ENCODE measurements around the gene DNAJA2.
"Not testable (repeated sequence)": the region's sequence is repeated elsewhere in the genome, so short reads cannot be mapped to it uniquely, and the experiment has no call there.

The DNAJA2 gene

GRCh38 chr16:47013910-47014309, 40.4 kb upstream of the DNAJA2 start:
- TF ChIP-seq CTCF (IDR thresholded peaks at IDR 0.05): no peak
- Histone ChIP-seq H3K4me1 (no peaks in the 10 kb centered on the region), H3K4me3 (no peak overlapping the region), H3K36me3 (no peaks in the 10 kb centered on the region), H3K27me3 (peaks cover 0 to 3% of the 10 kb centered on the region in 2 donors), H3K9me3 (no peaks in the 10 kb centered on the region), H3K27ac (no peak overlapping the region)
- intact Hi-C loops (cut with DNase I; ENCODE audit: low total_unique reads): no loop called here
- no peak for DNase-seq

GRCh38 chr16:47013172-47013571, 39.7 kb upstream of the DNAJA2 start:
- DNase-seq: no peak
- no peaks in the 10 kb centered on the region for H3K36me3 ChIP-seq
- no peak overlapping the region for H3K4me3 ChIP-seq
- H3K9me3 ChIP-seq: no peaks in the 10 kb centered on the region
- intact Hi-C loops (cut with DNase I; ENCODE audit: low total_unique reads): no loop called here
- H3K4me1 ChIP-seq: no peaks in the 10 kb centered on the region
- no peak overlapping the region for H3K27ac ChIP-seq
- H3K27me3 ChIP-seq: peaks cover 0 to 3% of the 10 kb centered on the region in 2 donors
- no peak for TF ChIP-seq CTCF (IDR thresholded peaks at IDR 0.05)

- H3K27ac ChIP-seq; DNase-seq; H3K27me3 ChIP-seq; H3K36me3 ChIP-seq; H3K4me1 ChIP-seq; H3K4me3 ChIP-seq; intact Hi-C loops (cut with DNase I; ENCODE audit: low total_unique reads); H3K9me3 ChIP-seq: not testable (repeated sequence)
Measured at GRCh38 chr16:47010812-47011211, 37.3 kb upstream of the DNAJA2 start.

GRCh38 chr16:47008612-47009011, 35.1 kb upstream of the DNAJA2 start:
- Histone ChIP-seq H3K27ac (no peak overlapping the region), H3K9me3 (no peaks in the 10 kb centered on the region), H3K36me3 (no peaks in the 10 kb centered on the region), H3K4me3 (no peak overlapping the region), H3K4me1 (no peaks in the 10 kb centered on the region), H3K27me3 (peaks cover 0 to 3% of the 10 kb centered on the region in 2 donors)
- no peak for TF ChIP-seq CTCF (IDR thresholded peaks at IDR 0.05)
- no peak for DNase-seq
- intact Hi-C loops (cut with DNase I; ENCODE audit: low total_unique reads): no loop called here

GRCh38 chr16:47008174-47008573, 34.7 kb upstream of the DNAJA2 start:
- H3K9me3 ChIP-seq: no peaks in the 10 kb centered on the region
- no peaks in the 10 kb centered on the region for H3K4me1 ChIP-seq
- peaks cover 0 to 3% of the 10 kb centered on the region in 2 donors for H3K27me3 ChIP-seq
- intact Hi-C loops (cut with DNase I; ENCODE audit: low total_unique reads): no loop called here
- no peaks in the 10 kb centered on the region for H3K36me3 ChIP-seq
- no peak for DNase-seq
- H3K4me3 ChIP-seq: no peak overlapping the region
- TF ChIP-seq CTCF (IDR thresholded peaks at IDR 0.05): no peak
- no peak overlapping the region for H3K27ac ChIP-seq

- Histone ChIP-seq H3K27me3 (no peaks in the 10 kb centered on the region), H3K4me1 (no peaks in the 10 kb centered on the region)
- intact Hi-C loops (cut with DNase I; ENCODE audit: low total_unique reads): no loop called here
Measured at GRCh38 chr16:47004652-47005051, 31.2 kb upstream of the DNAJA2 start.

GRCh38 chr16:47000066-47000465, 26.6 kb upstream of the DNAJA2 start:
- H3K9me3 ChIP-seq; intact Hi-C loops (cut with DNase I; ENCODE audit: low total_unique reads); H3K4me1 ChIP-seq; H3K36me3 ChIP-seq; DNase-seq; H3K27ac ChIP-seq; H3K27me3 ChIP-seq; H3K4me3 ChIP-seq: not testable (repeated sequence)

More at GRCh38 chr16:47004652-47005051, 31.2 kb upstream of the DNAJA2 start:
- Histone ChIP-seq H3K36me3 (no peaks in the 10 kb centered on the region), H3K9me3 (no peaks in the 10 kb centered on the region), H3K27ac (no peak overlapping the region), H3K4me3 (no peak overlapping the region)
- no peak for TF ChIP-seq CTCF (IDR thresholded peaks at IDR 0.05)
- no peak for DNase-seq

Measured in tibial artery (tissue), 4 donors.